DND-41 (cell line): Measurements from ENCODE around the gene ZER1.

ENCODE experiments used
- CTCF ChIP-seq: IDR thresholded peaks from 2 replicates; pipeline ENCODE4 v1.5.1; 2012; ENCODE audit warnings: borderline replicate concordance, low read length, moderate library complexity, mild to moderate bottlenecking; ENCODE audit not compliant: poor library complexity, severe bottlenecking; ENCODE audit errors: extremely low read depth
- EZH2 ChIP-seq: IDR thresholded peaks from 3 replicates; pipeline ENCODE4 v1.6.1; 2012; ENCODE audit warnings: borderline replicate concordance, low read depth, mild to moderate bottlenecking, moderate library complexity, low read length, inconsistent platforms; ENCODE audit not compliant: severe bottlenecking

GRCh38 chr9:128704356-128704670, 67.4 kb downstream of the ZER1 start:
- TF ChIP-seq CTCF (no peak), EZH2 (no peak)
